Brain microvascular endothelial cell (primary cell): ENCODE data around the gene RAB29.

Source experiments
- DNase-seq: peaks from one replicate; pipeline ENCODE4 v3.0.0-alpha.2; 2020
- H3K27ac ChIP-seq: fragments of 250-450 bp; sonication (Bioruptor Pico); 2 replicates; pipeline ENCODE4 v1.5.1; 2020; ENCODE audit warnings: mild to moderate bottlenecking, moderate library complexity
- H3K27me3 ChIP-seq: fragments of 250-450 bp; sonication (Bioruptor Pico); replicated peaks from 2 replicates; pipeline ENCODE4 v1.5.1; 2020; ENCODE audit warnings: mild to moderate bottlenecking
- H3K36me3 ChIP-seq: fragments of 250-450 bp; sonication (Bioruptor Pico); replicated peaks from 2 replicates; pipeline ENCODE4 v1.5.1; 2020; ENCODE audit warnings: mild to moderate bottlenecking
- H3K4me3 ChIP-seq: 2 replicates; pipeline ENCODE4 v1.5.1; 2011; ENCODE audit warnings: low read depth, mild to moderate bottlenecking, control low read depth, low read length, moderate library complexity
- in situ Hi-C: cut with HindIII; loops from 2 replicates; pipeline ENCODE4 v1.10.0; 2017; ENCODE audit warnings: low sequenced_read_pairs, low pct_ligation_motif_present
- TF ChIP-seq, protein P1 (sequence below): IDR thresholded peaks from 2 replicates; pipeline ENCODE4 v1.5.1; 2011; ENCODE audit warnings: low read depth, mild to moderate bottlenecking, moderate library complexity, low read length, control low read depth, inconsistent platforms; ENCODE audit errors: missing control alignments

RAB29 gene

DNA sequence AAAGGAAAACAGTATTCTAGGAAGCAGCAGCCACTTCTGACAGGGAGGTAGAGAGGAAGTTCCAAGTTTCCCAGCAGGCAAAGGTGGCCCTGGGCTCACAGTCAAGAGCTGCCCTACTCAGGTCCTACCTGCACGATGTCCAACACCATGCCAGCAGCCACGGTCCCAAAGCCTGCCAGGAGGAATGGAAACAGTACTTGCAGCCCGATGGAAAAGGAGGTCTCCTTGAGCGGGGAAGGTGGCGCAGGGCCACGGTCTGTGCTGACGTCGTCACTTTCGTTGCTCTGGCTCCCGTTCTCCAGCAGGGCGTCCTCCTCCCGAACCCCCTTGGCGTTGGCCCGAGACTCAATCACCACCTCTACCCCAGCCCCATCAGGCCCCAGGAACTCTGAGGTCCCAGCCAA is 34.7 kb upstream of the RAB29 start:
- H3K27ac ChIP-seq, result no peak overlapping the region
- H3K27me3 ChIP-seq, result no peaks in the 10 kb centered on the region
- H3K36me3 ChIP-seq, result peaks cover 6% of the 10 kb centered on the region
- no peak overlapping the region for H3K4me3 ChIP-seq
- no peak for DNase-seq
- in situ Hi-C loops, result no loop called here
- TF ChIP-seq, protein P1, sequence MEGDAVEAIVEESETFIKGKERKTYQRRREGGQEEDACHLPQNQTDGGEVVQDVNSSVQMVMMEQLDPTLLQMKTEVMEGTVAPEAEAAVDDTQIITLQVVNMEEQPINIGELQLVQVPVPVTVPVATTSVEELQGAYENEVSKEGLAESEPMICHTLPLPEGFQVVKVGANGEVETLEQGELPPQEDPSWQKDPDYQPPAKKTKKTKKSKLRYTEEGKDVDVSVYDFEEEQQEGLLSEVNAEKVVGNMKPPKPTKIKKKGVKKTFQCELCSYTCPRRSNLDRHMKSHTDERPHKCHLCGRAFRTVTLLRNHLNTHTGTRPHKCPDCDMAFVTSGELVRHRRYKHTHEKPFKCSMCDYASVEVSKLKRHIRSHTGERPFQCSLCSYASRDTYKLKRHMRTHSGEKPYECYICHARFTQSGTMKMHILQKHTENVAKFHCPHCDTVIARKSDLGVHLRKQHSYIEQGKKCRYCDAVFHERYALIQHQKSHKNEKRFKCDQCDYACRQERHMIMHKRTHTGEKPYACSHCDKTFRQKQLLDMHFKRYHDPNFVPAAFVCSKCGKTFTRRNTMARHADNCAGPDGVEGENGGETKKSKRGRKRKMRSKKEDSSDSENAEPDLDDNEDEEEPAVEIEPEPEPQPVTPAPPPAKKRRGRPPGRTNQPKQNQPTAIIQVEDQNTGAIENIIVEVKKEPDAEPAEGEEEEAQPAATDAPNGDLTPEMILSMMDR, result no peak

DNA sequence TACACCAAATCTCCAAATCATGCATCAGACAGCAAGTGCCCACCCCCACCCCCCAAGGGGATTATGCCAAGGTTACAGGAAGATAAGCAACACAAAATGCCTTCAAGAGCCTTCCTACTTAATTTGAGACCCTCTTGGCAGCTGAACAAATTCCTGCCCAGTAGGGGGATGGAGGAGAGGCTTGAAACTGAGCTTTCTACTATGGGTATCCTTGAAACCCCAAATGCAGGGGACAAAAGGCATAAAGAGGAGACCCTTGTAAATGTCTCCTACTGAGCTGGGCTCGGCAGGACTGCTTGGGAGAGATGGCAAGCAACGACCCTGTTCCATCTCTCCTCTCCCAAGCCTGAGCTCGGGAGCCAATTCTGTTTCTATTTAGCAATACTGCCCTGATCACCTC is 34.2 kb upstream of the RAB29 start:
- peaks cover 6% of the 10 kb centered on the region for H3K36me3 ChIP-seq
- H3K4me3 ChIP-seq, result no peak overlapping the region
- in situ Hi-C loops, result no loop called here
- TF ChIP-seq, protein P1, result no peak
- H3K27me3 ChIP-seq, result no peaks in the 10 kb centered on the region
- no peak overlapping the region for H3K27ac ChIP-seq
- no peak for DNase-seq

DNA sequence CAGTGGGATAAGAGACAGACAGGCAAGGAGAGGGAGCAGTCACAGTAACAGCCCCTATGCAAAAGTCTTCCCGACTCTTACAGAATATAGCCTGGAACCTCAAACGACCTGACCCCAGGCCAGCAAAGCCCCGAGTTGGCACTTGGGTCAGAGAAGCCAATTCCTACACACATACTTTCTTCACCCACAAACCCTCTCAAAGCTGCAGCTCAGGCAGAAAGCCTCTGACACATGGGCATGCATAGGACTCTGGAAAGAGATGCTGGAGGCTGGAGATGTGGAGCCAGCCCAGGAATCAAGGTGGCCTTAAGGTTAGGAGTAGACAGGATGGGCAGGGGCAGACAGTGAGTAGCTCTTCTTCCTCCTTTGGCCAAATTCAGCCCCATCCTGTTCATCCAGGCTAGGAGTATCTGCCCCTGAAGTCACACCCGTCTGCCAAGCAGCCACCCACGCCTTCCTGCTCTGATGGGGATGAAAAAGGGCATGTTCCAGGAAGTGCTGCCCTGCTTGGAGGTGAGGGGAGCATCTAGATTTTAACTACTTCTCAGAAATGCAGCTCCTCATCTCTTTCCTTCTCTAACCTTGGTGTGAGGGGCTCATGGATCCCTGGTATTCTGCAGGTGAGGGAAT is 29.9 kb upstream of the RAB29 start:
- no peak for DNase-seq
- in situ Hi-C loops, result no loop called here
- no peak overlapping the region for H3K27ac ChIP-seq
- no peaks in the 10 kb centered on the region for H3K27me3 ChIP-seq
- no peak overlapping the region for H3K4me3 ChIP-seq
- H3K36me3 ChIP-seq, result peaks cover 6% of the 10 kb centered on the region
- TF ChIP-seq, protein P1, result no peak

DNA sequence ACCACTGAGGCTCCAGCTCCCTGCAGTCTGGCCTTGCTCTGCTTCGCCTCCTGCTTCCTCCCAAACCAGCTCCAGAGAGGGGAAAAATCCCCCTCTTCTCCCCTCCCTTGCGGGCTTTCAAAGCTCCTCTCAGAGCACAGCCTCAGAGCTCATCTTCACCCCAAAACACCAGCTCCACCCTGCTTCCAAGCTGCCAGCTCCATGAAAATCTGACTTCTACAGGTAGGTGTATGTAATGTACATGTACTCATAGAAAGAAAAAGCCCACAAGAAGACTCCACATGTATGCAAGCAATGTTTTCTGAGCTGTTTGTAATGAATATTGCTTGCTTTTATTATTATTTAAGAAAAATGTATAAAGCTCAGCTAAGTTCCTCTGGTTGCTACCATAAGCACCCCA is 29.3 kb upstream of the RAB29 start:
- Histone ChIP-seq H3K27me3 (no peaks in the 10 kb centered on the region), H3K27ac (no peak overlapping the region), H3K4me3 (no peak overlapping the region), H3K36me3 (peaks cover under 1% of the 10 kb centered on the region)
- in situ Hi-C loops, result no loop called here
- TF ChIP-seq, protein P1, result no peak
- no peak for DNase-seq

DNA sequence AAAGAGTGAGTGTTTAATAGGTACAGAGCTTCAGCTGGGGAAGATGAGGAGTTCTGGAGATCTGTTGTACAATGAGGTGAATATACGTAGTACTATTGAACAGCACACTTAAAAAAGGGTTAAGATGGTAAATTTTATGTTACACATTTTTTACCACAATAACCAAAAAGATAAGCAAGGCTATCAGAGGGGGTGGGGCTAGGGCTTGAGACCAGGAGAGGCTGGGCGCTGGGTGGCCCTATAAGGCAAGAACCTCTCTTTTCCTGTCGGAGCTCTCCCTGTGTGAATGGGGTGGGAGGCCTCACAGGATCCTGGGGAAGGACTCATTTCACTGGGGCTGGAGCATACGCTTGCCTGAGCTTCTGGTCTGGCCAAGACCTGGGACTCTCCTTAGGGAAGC is 28.7 kb upstream of the RAB29 start:
- H3K27me3 ChIP-seq, result no peaks in the 10 kb centered on the region
- no peak overlapping the region for H3K4me3 ChIP-seq
- in situ Hi-C loops, result no loop called here
- DNase-seq, result no peak
- H3K36me3 ChIP-seq, result no peaks in the 10 kb centered on the region
- H3K27ac ChIP-seq, result no peak overlapping the region
- TF ChIP-seq, protein P1, result no peak

DNA sequence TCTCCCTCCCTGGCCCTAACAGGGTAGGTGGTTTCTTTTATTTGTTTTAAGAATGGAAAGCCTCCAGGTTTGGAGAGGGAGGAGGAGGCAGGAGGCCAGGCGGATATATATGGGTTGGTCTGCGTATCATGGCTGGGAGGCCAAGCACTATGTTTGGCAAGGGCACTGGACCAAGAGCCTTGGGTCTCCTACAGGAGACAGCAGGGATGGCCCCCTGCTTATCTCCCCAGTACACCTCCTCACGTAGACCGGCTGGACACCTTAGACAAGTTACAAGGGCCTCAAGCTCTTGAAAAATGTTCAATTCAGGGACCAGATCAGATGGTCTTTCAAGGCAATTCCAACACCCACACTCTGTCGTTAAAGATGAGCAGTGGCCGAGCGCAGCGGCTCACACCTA is 26.8 kb upstream of the RAB29 start:
- no peak overlapping the region for H3K4me3 ChIP-seq
- TF ChIP-seq, protein P1, result no peak
- no peaks in the 10 kb centered on the region for H3K36me3 ChIP-seq
- no peak overlapping the region for H3K27ac ChIP-seq
- in situ Hi-C loops, result no loop called here
- DNase-seq, result no peak
- H3K27me3 ChIP-seq, result no peaks in the 10 kb centered on the region
